ENCODE measurements around the gene EXPH5. TPM values are rescaled to one million over a fixed set of nuclear protein-coding genes. Genes with fewer than 3 reads are reported as not detected.

EXPH5 gene
- total and polyA plus RNA-seq, 2 donors (not counting 1 experiment from before 2014, with no cell fraction given) = 0.12 to 0.37 TPM

- peaks cover 36% of the 10 kb centered on the region for H3K27me3 Mint-ChIP-seq
- no peak overlapping the region for H3K27ac Mint-ChIP-seq
- Histone ChIP-seq H3K79me2 (ENCODE audit: control insufficient read depth, insufficient read depth, low read length) (no peaks in the 10 kb centered on the region), H3K9me3 (ENCODE audit: control extremely low read depth in 1 of 3, control insufficient read depth in 2 of 3, insufficient read depth in 1 of 3, low read length in 2 of 3) (peaks cover 0 to 23% (median 2%) of the 10 kb centered on the region in 3 donors), H2AFZ (ENCODE audit: insufficient read depth, low read depth, low read length, poor library complexity, severe bottlenecking) (no peak overlapping the region), H3K27ac (ENCODE audit: low read length in 2 of 2) (no peak overlapping the region), H3K4me3 (ENCODE audit: control extremely low read depth in 1 of 5, extremely low read depth in 1 of 5, insufficient read depth in 1 of 5, low read depth in 2 of 5, low read length in 4 of 5) (no peak overlapping the region), H3K4me1 (ENCODE audit: control insufficient read depth in 2 of 2, insufficient read depth in 2 of 2, low read length in 2 of 2) (no peaks in the 10 kb centered on the region), H3K27me3 (replicated peaks in 1 of 4; ENCODE audit: control extremely low read depth in 1 of 4, control insufficient read depth in 3 of 4, insufficient read depth in 4 of 4, low read length in 3 of 4) (peaks cover 0 to 10% (median 1%) of the 10 kb centered on the region in 4 experiments), H3K36me3 (replicated peaks in 1 of 2; ENCODE audit: control extremely low read depth in 1 of 2, control insufficient read depth in 1 of 2, extremely low read depth in 1 of 2, insufficient read depth in 2 of 2, low read length in 1 of 2) (no peaks in the 10 kb centered on the region), H3K9ac (ENCODE audit: low read length) (no peak overlapping the region), H3K4me2 (replicated peaks; ENCODE audit: low read depth, low read length, poor library complexity, severe bottlenecking) (no peak overlapping the region), H4K20me1 (ENCODE audit: control insufficient read depth, insufficient read depth, low read length, poor library complexity, severe bottlenecking) (no peaks in the 10 kb centered on the region)
- intact Hi-C loops (cut with micrococcal nuclease) = no loop called here
- ChIA-PET CTCF (no interaction called here), POLR2A (no interaction called here)
- no peak overlapping the region for H3K4me3 Mint-ChIP-seq
- H3K4me1 Mint-ChIP-seq = no peaks in the 10 kb centered on the region
- no peaks in the 10 kb centered on the region for H3K9me3 Mint-ChIP-seq (ENCODE audit: insufficient read depth)
- DNase-seq (no peak), ATAC-seq (ENCODE audit: low read depth) (no peak)
- TF ChIP-seq CTCF (IDR thresholded peaks at IDR 0.05) (no peak), EZH2 (IDR thresholded peaks at IDR 0.05; ENCODE audit: borderline replicate concordance, insufficient read depth, low read depth, low read length, poor library complexity, severe bottlenecking) (no peak)
- WGBS (ENCODE audit: insufficient coverage) = 88% methylated on average over 2 of the region's 3 CpGs
Observed at GRCh38 chr11:108629274-108629673, 35.7 kb upstream of the EXPH5 start.

- H2AFZ ChIP-seq (ENCODE audit: insufficient read depth, low read depth, low read length, poor library complexity, severe bottlenecking) = no peak overlapping the region
- H3K9ac ChIP-seq (ENCODE audit: low read length) = no peak overlapping the region
- no peak overlapping the region for H3K27ac ChIP-seq (ENCODE audit: low read length in 2 of 2)
- no peak for TF ChIP-seq EZH2 (IDR thresholded peaks at IDR 0.05; ENCODE audit: borderline replicate concordance, insufficient read depth, low read depth, low read length, poor library complexity, severe bottlenecking)
- TF ChIP-seq CTCF (IDR thresholded peaks at IDR 0.05) = no peak
- no peak overlapping the region for H3K4me3 ChIP-seq (ENCODE audit: control extremely low read depth in 1 of 5, extremely low read depth in 1 of 5, insufficient read depth in 1 of 5, low read depth in 2 of 5, low read length in 4 of 5)
- no peaks in the 10 kb centered on the region for H3K4me1 ChIP-seq (ENCODE audit: control insufficient read depth in 2 of 2, insufficient read depth in 2 of 2, low read length in 2 of 2)
- Mint-ChIP-seq H3K4me1 (no peaks in the 10 kb centered on the region), H3K27me3 (peaks cover 35% of the 10 kb centered on the region), H3K27ac (no peak overlapping the region), H3K9me3 (ENCODE audit: insufficient read depth) (no peaks in the 10 kb centered on the region), H3K4me3 (no peak overlapping the region)
- ATAC-seq (ENCODE audit: low read depth) (no peak), DNase-seq (no peak)
- H3K36me3 ChIP-seq (replicated peaks in 1 of 2; ENCODE audit: control extremely low read depth in 1 of 2, control insufficient read depth in 1 of 2, extremely low read depth in 1 of 2, insufficient read depth in 2 of 2, low read length in 1 of 2) = no peaks in the 10 kb centered on the region
- POLR2A ChIA-PET = no interaction called here
- H3K79me2 ChIP-seq (ENCODE audit: control insufficient read depth, insufficient read depth, low read length) = no peaks in the 10 kb centered on the region
- CTCF ChIA-PET = no interaction called here
- H3K9me3 ChIP-seq (ENCODE audit: control extremely low read depth in 1 of 3, control insufficient read depth in 2 of 3, insufficient read depth in 1 of 3, low read length in 2 of 3) = peaks cover 0 to 23% (median 2%) of the 10 kb centered on the region in 3 donors
- H3K27me3 ChIP-seq (replicated peaks in 1 of 4; ENCODE audit: control extremely low read depth in 1 of 4, control insufficient read depth in 3 of 4, insufficient read depth in 4 of 4, low read length in 3 of 4) = peaks cover 0 to 9% (median 0%) of the 10 kb centered on the region in 4 experiments
- H3K4me2 ChIP-seq (replicated peaks; ENCODE audit: low read depth, low read length, poor library complexity, severe bottlenecking) = no peak overlapping the region
- 100% methylated on average over 2 of the region's 2 CpGs for WGBS (ENCODE audit: insufficient coverage)
- intact Hi-C loops (cut with micrococcal nuclease) = no loop called here
- no peaks in the 10 kb centered on the region for H4K20me1 ChIP-seq (ENCODE audit: control insufficient read depth, insufficient read depth, low read length, poor library complexity, severe bottlenecking)
Observed at GRCh38 chr11:108628812-108629211, 35.2 kb upstream of the EXPH5 start.
